Stimulated activated CD4-positive, alpha-beta T cell treated with anti-CD3 and anti-CD28 coated beads, Interleukin-12 subunit alpha, Interleukin-12 subunit beta, amount 100 ng/mL, for 24 hours (primary cell): Measurements from ENCODE around the gene SFXN5.
"Not testable (repeated sequence)": the region's sequence is repeated elsewhere in the genome, so short reads cannot be mapped to it uniquely, and the experiment has no call there.

Experiments used
- DNase-seq, 2 experiments: peaks; one replicate each; pipeline ENCODE4 v3.0.0-alpha.2; 2020; ENCODE audit warnings: low read depth in 2 of 2

Gene SFXN5

DNA sequence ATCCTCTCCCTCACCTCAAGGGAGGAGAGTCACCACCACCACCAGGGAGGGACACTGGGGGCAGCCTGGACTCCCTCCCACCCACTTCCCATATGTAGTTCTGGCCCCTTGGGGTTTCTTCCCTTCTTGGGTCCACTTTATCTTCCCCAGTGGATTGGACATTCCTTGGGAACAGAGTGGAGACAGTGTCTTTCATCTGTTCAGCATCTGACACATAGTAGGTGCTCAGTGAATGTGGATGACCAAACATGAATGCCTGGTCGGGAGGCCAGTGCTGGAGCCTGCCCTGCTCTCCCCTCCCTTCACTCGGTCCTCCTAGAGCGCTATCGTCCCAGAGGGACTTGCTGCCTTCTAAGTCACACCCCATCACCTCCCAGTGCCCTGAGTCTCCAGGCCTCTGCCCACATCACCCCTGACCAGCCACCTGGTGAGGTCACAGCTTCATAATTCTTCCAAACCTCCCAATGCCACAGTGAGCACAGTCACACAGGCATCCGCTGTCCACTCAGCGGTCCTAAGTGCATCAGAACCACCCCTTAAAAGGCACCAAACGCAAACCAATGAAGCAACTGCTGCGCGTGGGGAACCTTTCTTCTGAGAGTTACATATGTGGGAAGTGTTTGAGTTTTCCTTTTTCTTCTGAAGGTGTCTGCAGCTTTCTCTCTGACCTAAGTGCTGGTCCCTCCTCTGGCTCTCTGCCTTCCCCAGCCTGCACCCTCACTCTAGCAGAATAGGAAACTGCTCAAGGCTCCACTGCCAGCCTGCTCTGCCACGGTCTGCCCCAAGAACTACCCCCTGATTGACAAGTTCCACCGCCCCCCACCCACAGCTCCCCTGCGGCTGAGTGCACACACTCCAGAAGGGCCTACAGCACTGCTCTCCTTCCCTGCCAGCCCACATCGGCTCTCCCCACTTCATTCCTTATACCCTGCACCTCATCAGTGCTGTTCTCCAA lies 7.2 kb upstream of the SFXN5 start:
- no peak for DNase-seq

DNA sequence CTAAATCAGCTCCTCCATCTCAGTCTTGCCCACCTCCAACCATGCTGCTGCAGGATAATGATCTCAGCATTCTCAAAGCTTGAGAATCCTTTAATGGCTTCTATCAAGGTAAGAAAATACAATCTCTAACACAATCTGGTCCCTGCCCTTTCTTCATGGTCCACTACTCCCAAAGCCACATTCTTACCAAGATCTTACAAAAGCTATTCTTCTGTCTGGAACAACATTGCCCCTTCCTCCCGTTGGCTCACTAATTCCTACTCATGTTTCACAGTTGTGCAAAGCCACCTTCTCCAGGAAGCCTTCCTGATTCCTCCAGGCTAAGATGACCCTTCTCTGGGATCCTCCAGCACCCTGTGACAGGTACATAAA lies 5.9 kb upstream of the SFXN5 start:
- no peak for DNase-seq

DNA sequence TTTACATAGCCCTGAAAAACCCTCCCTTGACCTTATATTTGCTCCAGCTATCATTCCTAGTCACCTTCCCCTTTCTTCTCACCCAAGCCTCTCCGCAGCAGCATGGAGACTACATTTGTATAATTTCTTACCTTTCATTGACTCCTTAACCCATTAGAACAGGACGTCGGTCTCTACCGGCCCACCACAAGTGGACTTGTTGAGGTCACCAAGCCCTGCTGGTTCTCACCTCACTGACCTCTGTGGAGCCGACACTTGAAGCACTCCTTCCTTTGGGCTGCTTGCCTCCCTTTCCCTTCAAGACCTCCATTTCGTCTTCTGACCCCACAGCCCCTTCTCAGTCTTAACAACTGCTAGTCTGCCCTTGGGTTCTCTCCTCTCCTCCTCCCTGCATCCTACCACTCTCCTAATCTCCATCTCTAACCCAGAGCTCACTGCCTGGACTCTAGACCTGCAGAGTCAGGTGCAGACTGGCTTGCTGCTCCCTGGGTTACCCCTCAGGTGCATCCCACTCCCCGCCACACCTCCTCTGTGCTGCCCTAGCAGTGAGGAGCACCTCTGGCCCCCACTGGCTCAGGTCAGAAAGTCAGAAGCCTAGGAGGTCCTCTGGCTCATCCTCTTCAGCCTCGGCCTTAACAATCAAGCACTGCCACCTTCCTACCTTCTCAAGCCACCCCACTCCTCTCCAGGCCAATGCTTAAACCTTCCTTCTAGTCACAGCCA lies 5.3 kb upstream of the SFXN5 start:
- DNase-seq, result no peak

DNA sequence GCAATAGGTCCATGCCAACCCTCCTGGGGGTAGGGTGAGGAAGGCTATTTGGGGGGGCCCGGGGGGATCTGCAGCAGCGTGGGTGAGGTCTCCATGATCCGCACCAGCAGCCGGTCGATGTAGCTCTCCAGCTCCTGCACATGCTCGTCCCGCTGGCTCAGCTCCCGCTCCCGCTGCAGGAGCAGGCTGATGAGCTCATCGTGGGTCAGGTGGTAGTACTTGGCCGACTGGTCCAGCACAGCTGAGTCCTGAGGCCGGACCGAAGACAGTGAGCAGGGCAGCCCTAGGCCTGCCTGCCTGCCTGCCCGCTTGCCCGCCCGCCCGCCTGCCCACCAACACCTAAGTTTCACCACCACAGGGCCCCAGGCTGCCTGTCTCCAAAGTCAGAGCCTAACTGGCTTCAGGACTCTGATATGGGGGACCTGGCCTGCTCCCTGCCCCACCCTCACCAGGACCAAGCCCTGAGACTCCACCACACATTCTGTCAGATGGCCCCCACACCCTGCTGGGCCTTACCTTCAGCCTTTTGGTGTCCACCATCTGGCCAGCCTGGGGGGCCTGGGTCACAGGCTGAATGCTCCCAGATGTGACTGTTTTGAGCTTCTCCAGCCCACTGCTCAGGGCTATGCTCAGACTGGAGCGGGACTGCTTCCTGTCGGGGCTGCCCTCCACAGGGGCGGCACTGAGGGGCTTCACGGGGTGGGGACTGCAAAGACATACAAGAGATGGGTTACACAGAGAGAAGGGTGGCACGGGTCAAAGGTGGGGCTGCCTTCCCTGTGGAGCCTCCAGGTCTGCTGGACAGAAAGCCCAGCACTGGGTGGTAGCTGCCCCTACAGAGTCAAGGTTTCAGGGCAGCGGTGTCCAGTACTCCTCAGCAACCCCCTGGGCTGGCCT lies 4.2 kb upstream of the SFXN5 start:
- DNase-seq, result no peak

DNA sequence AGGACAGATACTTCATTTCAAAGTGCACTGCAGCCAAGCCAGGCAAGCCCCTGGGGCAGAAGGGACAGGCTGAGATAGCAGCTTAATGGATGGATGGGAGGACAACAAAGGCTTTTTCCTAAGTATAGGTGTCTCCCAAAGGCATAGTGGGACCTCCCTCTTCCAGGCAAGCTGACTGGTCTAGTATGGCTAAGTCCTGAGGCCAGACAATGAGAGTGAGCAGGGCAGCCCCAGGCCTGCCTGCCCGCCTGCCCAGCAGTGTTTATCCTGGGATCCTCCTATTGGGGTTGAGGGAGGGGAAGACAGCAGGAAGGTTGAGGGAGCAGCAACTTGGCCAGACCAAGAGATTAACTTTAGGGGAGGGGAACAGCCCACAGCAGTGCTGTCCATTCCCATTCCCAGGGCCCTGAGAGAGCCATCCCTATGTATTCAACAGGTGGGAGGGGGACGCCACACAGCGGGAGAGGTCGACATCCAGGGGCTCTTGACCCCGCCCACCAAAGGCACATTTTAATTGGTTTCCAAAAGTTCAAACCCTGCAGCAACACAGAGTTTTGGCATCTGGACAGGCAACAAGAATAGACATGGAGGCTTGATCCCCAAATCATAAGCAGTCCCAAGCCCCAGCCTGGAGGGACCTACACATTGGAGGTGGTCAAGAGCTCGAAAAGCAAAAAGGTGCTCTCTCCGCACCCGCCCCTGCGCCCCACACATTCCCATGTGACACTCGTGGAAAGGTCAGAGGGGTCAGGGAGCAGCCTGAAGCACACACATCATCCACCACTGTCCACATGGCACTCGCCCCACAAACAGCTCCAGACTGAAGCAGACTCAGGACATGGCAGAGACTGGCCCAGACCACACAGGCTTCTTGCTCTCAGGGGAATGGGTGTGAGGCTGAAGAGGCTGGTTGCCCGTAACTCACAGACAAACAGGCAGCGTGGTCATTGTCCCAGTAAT lies 2.9 kb upstream of the SFXN5 start:
- no peak for DNase-seq

DNA sequence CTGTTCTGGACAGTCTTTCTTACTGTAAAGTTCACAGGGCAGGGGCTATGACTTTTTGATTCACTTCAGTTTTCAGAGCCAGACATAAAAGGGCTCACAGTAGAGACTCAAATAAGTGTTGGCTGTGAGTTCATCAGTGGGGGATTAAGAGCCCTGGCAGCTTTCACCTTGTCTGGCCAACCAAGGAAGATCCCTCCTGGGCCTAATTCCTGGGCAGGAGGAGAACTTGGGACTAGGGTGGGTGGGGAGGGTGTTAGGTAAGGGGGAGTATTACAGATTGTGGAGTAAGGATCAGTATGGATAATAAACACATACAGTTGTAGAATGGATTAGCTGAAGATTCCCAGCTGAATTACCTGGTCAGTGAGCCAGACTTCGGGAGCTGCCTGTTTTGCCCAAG lies 904 bp upstream of the SFXN5 start:
- no peak for DNase-seq

DNA sequence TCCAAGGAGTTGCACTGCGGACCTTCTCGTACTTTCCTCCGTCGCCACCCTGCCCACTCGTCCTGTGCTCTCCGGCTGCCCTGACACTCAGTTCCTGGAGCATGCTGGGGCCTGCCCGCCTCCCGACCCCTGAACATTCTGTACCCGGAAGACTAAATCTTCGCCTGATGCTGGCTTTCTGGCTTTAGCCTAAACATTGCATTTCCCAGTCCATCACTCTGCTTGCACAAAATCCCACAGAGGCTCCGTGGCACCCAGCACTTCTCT lies 550 bp upstream of the SFXN5 start:
- DNase-seq, result no peak

DNA sequence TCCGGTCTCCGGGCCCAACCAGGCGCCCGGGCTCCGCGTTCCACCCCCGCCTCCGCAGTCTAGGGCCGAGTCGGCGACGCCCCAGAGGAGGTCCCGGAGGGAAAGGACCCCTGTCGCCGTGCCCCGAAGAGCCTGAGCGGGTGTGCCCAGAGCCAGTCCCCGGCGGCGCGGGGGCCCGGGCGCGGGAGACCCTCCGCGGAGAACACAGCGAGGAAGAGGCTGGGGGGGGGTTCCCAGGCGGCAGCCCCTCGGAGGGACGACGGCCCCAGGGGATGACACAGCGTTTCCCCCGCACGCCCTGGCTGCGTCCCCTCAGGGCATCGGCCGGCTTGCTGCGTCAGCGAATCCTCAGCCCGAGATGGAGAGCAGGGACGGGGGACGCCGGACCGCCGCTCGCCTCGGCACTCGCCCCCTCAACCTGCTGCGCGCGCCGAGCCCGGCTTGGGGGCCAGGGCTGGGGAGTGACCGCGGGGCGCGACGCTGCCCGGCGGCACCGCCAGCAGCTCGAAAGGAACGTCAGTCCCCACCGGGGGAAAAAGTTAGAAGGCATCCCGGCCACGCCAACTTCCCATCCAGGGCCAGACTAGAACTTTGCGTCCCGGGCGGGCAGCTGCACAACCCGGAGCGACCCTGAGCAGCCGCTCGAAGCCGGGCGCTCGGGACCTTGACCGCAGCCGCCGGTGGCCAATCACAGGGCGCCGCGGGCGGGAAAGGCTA lies 711 bp downstream of the SFXN5 start:
- peak; percentile 8 to 39 for DNase-seq

DNA sequence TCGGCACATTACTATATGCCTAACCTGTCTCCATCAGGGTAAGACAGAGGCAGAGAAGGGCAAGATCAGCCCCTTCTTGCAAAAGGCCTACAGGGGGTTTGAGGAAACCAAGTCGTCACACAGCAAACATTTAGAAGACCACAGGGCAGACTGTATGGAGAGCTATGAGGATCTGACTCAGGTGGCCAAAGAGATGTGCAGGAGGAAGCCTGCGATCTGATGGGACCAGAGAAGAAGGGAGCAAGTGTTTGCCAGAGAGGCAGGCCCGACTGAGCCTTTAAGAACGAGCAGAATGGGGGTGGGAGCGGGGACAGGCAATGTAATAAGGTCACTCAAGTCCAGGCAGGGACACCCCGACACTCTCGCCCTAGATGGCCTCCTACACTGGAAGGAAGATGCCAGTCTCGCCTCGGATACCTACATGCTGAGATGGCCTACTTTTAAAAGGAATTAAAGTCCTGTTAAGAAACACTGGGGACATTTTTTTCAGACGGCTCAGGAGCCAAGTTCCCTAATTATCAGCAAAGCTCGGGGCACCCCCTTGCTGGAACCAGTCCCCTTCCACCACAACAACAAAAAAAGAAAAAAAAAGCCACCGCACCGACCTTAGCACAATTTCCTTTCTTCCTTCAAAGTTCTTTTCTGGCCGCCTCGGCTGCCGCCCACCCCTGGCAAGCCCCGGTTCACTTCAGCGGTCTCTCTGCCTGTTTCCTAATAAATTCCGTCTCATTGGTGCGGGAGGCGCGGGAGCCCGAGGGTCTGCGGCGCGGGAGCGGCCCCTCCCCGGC lies 1.5 kb downstream of the SFXN5 start:
- no peak for DNase-seq

DNA sequence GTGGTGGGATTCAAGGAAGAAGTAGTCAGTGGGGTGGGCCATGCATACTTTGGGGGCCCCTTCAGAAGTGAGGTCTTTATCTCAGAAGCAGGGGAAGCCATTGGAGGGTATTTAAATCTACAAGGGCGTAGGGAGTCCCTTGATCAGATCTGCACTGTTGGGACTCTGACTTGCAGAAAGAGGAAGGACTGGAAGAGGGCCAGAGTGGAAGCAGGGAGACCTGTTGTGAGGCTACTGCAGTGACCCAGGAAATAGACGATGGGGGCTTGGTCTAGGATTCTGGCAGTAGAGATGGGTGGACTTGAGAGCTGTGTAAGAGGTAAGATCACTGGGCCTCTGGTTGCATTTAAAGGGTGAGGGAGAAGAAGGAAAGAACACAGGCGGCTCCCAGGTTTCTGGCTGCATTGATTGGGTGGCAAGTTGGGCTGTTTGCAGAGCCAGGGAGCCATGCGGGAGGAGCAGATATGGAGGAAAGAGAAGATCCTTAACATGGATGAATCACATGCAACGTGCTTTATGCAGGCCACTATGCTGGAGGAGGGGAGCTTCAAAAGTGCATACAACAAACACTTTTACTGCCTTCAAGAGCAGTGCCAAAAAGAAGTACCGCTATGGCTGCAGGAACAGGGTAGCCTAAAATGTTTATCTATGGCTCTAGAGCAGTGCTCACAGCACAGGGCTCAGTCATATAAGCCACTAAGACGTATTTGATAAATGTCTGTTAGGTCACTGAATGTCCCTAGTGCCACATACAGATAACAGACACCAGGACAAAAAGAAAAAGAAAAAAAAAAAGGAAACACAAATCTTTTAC lies 2.3 kb downstream of the SFXN5 start:
- no peak for DNase-seq

DNA sequence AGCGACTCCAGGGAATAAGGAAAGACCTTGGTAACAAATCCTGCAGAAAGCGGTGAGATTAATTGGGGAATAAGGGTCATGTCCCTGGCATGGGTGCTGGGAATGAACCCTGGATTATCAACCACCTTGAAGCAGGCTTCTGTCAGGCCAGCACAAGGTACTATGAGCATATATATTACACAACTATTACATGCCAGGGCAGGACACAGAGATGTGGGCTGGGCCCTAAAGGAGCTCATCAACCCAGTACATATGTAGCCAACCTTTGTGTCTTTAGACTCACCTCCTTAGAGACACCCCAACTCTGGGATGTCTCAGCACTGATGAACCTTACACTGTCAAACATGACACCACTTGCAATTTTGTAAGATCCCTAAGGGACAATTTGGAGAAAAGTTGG lies 3.4 kb downstream of the SFXN5 start:
- DNase-seq, result no peak

DNA sequence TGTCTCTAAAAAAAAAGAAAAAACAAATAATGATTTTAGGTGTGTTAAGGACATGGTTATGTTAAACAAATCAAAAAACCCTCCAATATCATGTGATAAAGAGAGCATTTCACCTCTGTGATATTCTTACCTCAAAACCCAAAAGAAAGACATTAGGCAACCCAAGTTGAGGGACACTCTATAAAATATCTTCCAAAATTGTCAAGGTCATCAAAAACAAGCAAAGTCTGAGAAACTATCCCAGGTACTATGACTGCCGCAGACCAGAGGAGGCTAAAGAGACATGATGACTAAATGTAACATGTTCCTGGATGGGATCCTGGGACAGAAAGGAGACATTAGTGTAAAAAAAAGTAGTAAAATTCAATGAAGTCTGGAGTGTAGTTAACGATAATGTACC lies 4.5 kb downstream of the SFXN5 start:
- no peak for DNase-seq

DNA sequence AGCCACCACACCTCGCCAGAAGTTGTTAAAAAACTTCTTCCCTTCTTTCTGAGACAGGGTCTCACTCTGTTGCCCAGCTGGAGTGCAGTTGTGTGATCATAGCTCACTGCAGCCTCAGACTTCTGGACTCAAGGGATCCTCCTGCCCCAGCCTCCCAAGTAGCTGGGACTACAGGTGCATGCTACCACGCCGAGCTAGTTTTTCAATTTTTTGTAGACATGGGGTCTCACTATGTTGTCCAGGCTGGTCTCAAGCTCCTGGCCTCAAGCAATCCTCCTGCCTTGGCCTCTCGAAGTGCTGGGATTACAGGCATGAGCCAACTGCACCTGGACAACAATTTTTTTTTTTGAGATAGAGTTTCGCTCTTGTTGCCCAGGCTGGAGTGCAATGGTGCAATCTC lies 6.4 kb downstream of the SFXN5 start:
- not testable (repeated sequence) for DNase-seq

DNA sequence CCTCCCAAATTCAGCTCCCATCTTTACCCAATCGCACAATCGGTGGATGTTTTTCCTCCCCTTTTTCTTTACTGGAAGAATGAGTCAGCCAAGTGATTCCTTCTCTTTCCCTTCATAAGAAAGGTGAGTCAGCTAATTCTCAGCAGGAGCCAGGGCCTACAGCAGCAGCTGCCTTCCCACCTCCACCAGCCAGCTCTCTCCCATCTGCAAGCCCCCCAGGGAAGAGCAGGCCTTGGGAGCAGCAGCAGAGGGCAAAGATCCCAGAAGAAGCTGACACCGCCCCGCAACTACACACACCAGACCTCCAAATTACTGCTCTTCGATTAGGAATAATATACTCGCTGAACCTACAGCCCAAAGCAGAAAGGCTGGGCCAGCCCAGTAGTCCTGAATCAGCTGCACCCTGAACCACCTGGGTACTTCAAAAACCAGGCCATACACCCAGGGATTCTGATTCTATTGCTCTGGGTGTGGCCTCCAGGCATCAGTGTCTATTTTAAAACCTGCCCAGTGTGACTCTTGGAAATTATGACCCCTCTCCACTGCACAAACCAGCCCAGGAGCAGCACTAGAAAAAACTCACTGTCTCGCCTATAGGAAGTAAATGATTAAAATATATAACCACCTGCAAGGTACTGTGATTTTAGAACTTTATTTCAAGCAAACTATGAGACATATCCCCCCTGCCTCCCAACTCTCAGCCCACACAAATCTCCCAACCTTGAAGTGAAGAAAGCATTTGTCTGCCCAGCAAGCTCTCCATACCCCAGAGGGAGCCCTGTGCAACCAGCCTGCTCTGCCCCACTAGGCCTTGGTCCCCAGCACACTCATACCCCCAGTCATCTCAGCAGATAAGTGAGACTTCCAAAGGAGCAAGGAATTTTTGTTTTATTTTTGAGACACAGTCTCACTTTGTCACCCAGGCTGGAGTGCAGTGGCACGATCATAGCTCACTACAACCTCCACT lies 7.3 kb downstream of the SFXN5 start:
- DNase-seq, result no peak

DNA sequence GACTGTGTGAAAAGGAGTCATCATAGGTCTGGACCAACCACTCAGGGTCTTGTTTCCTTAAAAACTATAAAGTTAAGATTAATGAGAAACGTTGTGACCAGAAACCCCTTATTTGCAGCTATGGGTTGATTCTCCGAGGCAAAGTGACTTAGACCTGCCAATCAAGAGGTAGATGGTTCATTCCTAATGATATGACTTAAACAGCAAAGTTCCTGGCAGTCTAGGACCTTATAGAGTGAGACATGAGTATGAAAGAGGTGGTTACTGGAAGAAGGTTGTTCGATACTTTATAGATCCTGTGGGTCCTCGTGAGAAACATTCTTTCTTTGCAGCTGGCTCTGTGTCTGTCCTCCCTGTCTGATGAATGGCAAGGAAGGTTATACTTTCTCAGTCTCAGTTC lies 8.0 kb downstream of the SFXN5 start:
- DNase-seq, result no peak

DNA sequence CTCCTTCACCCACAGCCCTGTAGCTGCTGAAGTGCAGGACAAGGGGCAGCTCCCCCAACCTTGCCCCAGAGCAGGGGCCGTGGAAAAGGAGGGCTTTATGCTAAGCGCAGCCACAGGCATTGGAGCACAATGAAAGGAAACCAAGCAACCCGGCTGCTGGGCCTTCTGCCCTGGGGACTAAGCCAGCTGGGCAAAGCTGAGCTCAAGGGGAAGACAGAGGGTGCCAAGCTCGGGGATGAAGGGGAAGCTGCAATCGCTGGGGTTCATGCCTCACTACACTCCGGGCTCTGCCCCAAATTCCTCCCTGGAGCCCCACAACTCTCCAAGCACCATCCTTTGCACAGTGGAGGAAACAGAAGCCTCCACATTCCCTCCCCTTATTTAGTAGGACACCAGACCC lies 12.4 kb downstream of the SFXN5 start:
- no peak for DNase-seq

DNA sequence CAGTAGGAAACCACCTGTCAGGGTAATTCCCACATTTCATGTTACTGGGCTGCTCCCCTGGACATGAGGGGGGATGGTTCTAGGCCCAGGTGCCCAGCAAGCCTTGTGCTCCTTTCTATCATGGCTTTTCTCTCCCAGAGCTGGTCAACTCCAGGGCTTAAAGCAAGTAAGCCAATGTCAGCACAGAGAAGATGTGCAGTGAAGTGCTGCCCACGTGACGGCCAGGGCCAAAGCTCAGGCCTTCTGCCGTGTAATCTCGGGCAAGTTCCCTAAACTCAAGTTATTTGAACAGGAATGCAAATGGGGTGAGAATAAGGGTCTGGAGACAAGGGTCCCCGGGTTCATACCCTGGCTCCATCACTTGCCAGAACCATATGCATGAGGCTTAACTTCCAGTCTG lies 16.5 kb downstream of the SFXN5 start:
- DNase-seq, result no peak
